ENCODE measurements around the gene P3H1.
"Not testable (repeated sequence)": the region's sequence is repeated elsewhere in the genome, so short reads cannot be mapped to it uniquely, and the experiment has no call there.

The P3H1 gene

GRCh38 chr1:42766741-42767509 is at the start of gene P3H1, which contains the start of gene C1orf50:
Gene P3H1 (minus strand): TSS chr1:42767028. CDS start chr1:42766971, 57 bp downstream.
Gene C1orf50 (plus strand): TSS chr1:42767249. CDS start chr1:42767312, 63 bp downstream.
- peak; percentile 100 for DNase-seq

- peak; percentile 57 for DNase-seq
Measured at GRCh38 chr1:42815941-42816584, 49.2 kb upstream of the P3H1 start.

- DNase-seq: not testable (repeated sequence)
Measured at GRCh38 chr1:42814815-42815214, 48.0 kb upstream of the P3H1 start.

GRCh38 chr1:42807056-42807668 is 40.3 kb upstream of the P3H1 start:
- DNase-seq: no peak

- no peak for DNase-seq
Measured at GRCh38 chr1:42806593-42806992, 39.8 kb upstream of the P3H1 start.

GRCh38 chr1:42806171-42806570 is 39.3 kb upstream of the P3H1 start:
- no peak for DNase-seq

GRCh38 chr1:42801832-42802473 is 35.1 kb upstream of the P3H1 start:
- no peak for DNase-seq

GRCh38 chr1:42797979-42798378 is 31.2 kb upstream of the P3H1 start:
- no peak for DNase-seq

GRCh38 chr1:42797414-42797813 is 30.6 kb upstream of the P3H1 start:
- no peak for DNase-seq

- DNase-seq: no peak
Measured at GRCh38 chr1:42793824-42794223, 27.0 kb upstream of the P3H1 start.

- no peak for DNase-seq
Measured at GRCh38 chr1:42788021-42788420, 21.2 kb upstream of the P3H1 start.

GRCh38 chr1:42786097-42786496 is 19.3 kb upstream of the P3H1 start:
- no peak for DNase-seq

GRCh38 chr1:42784946-42785693 is 18.3 kb upstream of the P3H1 start, which contains the start of gene TMEM269:
Gene TMEM269 (plus strand): TSS chr1:42784991. CDS start chr1:42789894, 4,903 bp downstream.
- peak; percentile 32 for DNase-seq

GRCh38 chr1:42784547-42784945 is 17.7 kb upstream of the P3H1 start:
- DNase-seq: no peak

- DNase-seq: no peak
Measured at GRCh38 chr1:42783092-42783491, 16.3 kb upstream of the P3H1 start.

- DNase-seq: no peak
Measured at GRCh38 chr1:42780176-42780575, 13.3 kb upstream of the P3H1 start.

- DNase-seq: no peak
Measured at GRCh38 chr1:42779725-42780124, 12.9 kb upstream of the P3H1 start.

- peak; percentile 79 for DNase-seq
Measured at GRCh38 chr1:42777852-42778251, 11.0 kb upstream of the P3H1 start.

GRCh38 chr1:42776502-42776901 is 9.7 kb upstream of the P3H1 start:
- no peak for DNase-seq

GRCh38 chr1:42774928-42775526 is 8.2 kb upstream of the P3H1 start:
- DNase-seq: no peak

- DNase-seq: no peak
Measured at GRCh38 chr1:42773420-42773819, 6.6 kb upstream of the P3H1 start.

GRCh38 chr1:42769811-42770210 is 3.0 kb upstream of the P3H1 start:
- no peak for DNase-seq

All from hematopoietic multipotent progenitor cell treated with erythropoietin and hydrocortisone succinate and interleukin-3 and kit ligand, for 6 days (in vitro differentiated cells).